GM23248 (cell line): ENCODE results near the gene REEP5. TPM values are rescaled to one million over a fixed set of nuclear protein-coding genes. Genes with fewer than 3 reads are reported as not detected.
"Not testable (repeated sequence)": the region's sequence is repeated elsewhere in the genome, so short reads cannot be mapped to it uniquely, and the experiment has no call there.

Experiments used
- DNase-seq: peaks from one replicate; pipeline ENCODE4 v3.0.0-alpha.2; 2015
- H2AFZ ChIP-seq: fragments of 200-600 bp; sonication (generic); 2 replicates; pipeline ENCODE4 v1.6.1; 2016; ENCODE audit warnings: antibody characterized with exemption
- H3F3A ChIP-seq: fragments of 200-600 bp; sonication (generic); 2 replicates; pipeline ENCODE4 v1.6.1; 2016; ENCODE audit warnings: mild to moderate bottlenecking, antibody characterized with exemption, mixed run types; ENCODE audit not compliant: insufficient read depth
- H3K27ac ChIP-seq: fragments of 200-600 bp; sonication (generic); 2 replicates; pipeline ENCODE4 v1.5.1; 2016; ENCODE audit warnings: mild to moderate bottlenecking
- H3K27me3 ChIP-seq: fragments of 200-600 bp; sonication (generic); replicated peaks from 2 replicates; pipeline ENCODE4 v1.6.1; 2016; ENCODE audit warnings: mild to moderate bottlenecking; ENCODE audit not compliant: insufficient read depth
- H3K36me3 ChIP-seq: fragments of 200-600 bp; sonication (generic); 2 replicates; pipeline ENCODE4 v1.6.1; 2016; ENCODE audit warnings: low read depth, mild to moderate bottlenecking
- H3K4me1 ChIP-seq: fragments of 200-600 bp; sonication (generic); 2 replicates; pipeline ENCODE4 v1.6.1; 2016; ENCODE audit warnings: mild to moderate bottlenecking; ENCODE audit not compliant: insufficient read depth
- H3K4me2 ChIP-seq: fragments of 200-600 bp; sonication (generic); one replicate; pipeline ENCODE4 v1.6.1; 2016; ENCODE audit warnings: mild to moderate bottlenecking; ENCODE audit not compliant: unreplicated experiment
- H3K4me3 ChIP-seq: fragments of 200-600 bp; sonication (generic); 2 replicates; pipeline ENCODE4 v1.5.1; 2016; ENCODE audit warnings: mild to moderate bottlenecking
- H3K79me2 ChIP-seq: fragments of 200-600 bp; sonication (generic); 2 replicates; pipeline ENCODE4 v1.6.1; 2016; ENCODE audit warnings: mild to moderate bottlenecking; ENCODE audit not compliant: insufficient read depth
- H3K9ac ChIP-seq: fragments of 200-600 bp; sonication (generic); 2 replicates; pipeline ENCODE4 v1.6.1; 2016; ENCODE audit warnings: mild to moderate bottlenecking
- H3K9me2 ChIP-seq: fragments of 200-600 bp; sonication (generic); 2 replicates; pipeline ENCODE4 v1.6.1; 2016; ENCODE audit warnings: mixed run types, mild to moderate bottlenecking, moderate library complexity; ENCODE audit not compliant: insufficient read depth
- H3K9me3 ChIP-seq: fragments of 200-600 bp; sonication (generic); one replicate; pipeline ENCODE4 v1.6.1; 2017; ENCODE audit warnings: low read depth
- H4K20me1 ChIP-seq: fragments of 200-600 bp; sonication (generic); 2 replicates; pipeline ENCODE4 v1.6.0; 2016; ENCODE audit not compliant: insufficient read depth
- EZH2 ChIP-seq: fragments of 200-600 bp; sonication (generic); IDR thresholded peaks from 2 replicates; pipeline ENCODE4 v1.6.1; 2018; ENCODE audit warnings: antibody characterized with exemption, mild to moderate bottlenecking; ENCODE audit not compliant: insufficient read depth, poor library complexity, severe bottlenecking
- EZH2phosphoT487 ChIP-seq: fragments of 200-600 bp; sonication (generic); IDR thresholded peaks from 2 replicates; pipeline ENCODE4 v1.6.1; 2018; ENCODE audit warnings: antibody characterized with exemption, moderate library complexity, mild to moderate bottlenecking, low read depth; ENCODE audit not compliant: insufficient read depth
- WGBS, 2 experiments: methylation state at CpG; one replicate each; pipeline ENCODE4 v1.1.6; 2015 to 2017; ENCODE audit warnings: low lambda C conversion rate in 2 of 2, low coverage in 1 of 2; ENCODE audit errors: missing lambda C conversion rate in 2 of 2; 5-methylcytosine and 5-hydroxymethylcytosine counted together
- in situ Hi-C: fragments of 300-500 bp; cut with MboI; formaldehyde crosslinking; loops from 2 replicates; pipeline ENCODE4 v1.15.0; 2020
- polyA plus RNA-seq: library from polyadenylated mRNA; unstranded; fragments of >200 nt; fragmentation: Nextera tagmentation; extraction: Ambion mirVana; gene quantifications from 2 replicates; pipeline ENCODE4 v1.2.1, GENCODE V29; 2016
- total RNA-seq: library from RNA; depleted of rRNA; stranded (reverse); fragments of >200 nt; shearing (Covaris generic); gene quantifications from 2 replicates; pipeline ENCODE4 v1.2.3, GENCODE V29; 2014

Gene REEP5
- total and polyA plus RNA-seq, 2 experiments from 2014 or later, result 52.3 to 227 TPM

DNA sequence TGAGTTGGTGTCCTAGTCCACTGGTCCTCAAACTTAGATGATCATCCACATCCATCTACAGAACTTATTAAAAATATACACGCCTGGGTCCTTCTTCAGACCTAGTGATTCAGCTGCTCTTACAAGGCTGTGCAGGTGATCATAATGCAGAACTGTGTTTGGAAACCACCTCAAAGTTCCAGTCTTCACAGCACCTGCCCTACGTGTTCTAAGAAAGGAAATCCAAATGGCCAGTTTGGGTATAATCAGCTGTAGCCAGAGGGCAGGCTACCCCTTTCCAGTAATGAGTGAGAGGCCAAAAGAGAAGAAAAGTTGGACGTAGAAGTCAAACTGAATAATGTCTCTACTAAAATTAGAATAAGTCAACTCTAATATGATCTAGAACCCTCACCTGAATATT, 15.4 kb downstream of the REEP5 start:
- TF ChIP-seq EZH2 (no peak), EZH2phosphoT487 (no peak)
- Histone ChIP-seq H4K20me1 (no peaks in the 10 kb centered on the region), H3K9me3 (no peaks in the 10 kb centered on the region), H3K4me2 (no peak overlapping the region), H3K4me1 (no peaks in the 10 kb centered on the region), H3K9ac (no peak overlapping the region), H3K36me3 (peaks cover 28% of the 10 kb centered on the region), H3K27me3 (no peaks in the 10 kb centered on the region), H3K9me2 (no peaks in the 10 kb centered on the region), H2AFZ (no peak overlapping the region), H3K79me2 (peaks cover 94% of the 10 kb centered on the region), H3K4me3 (no peak overlapping the region), H3F3A (no peaks in the 10 kb centered on the region), H3K27ac (no peak overlapping the region)
- no peak for DNase-seq
- WGBS, 2 experiments, result 97 to 100% methylated on average over 3 of the region's 3 CpGs
- in situ Hi-C loops, result no loop called here

DNA sequence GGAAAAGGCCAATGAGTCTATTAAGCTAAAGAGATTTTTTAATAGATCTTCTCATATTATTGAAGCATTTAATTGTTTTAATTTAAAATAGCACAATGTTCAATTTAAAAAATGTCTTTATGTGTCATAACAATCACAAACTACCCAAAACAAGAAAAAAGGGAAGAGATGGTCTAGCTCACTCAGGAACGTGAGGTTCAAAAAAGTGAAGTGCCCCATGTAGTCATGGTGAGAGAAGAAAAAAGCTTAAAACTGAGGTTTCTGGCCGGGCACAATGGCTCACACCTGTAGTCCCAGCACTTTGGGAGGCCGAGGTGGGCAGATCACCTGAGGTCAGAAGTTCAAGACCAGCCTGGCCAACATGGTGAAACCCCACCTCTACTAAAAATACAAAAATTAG, 17.0 kb downstream of the REEP5 start:
- H3K27me3 ChIP-seq, DNase-seq, H4K20me1 ChIP-seq, H2AFZ ChIP-seq, in situ Hi-C loops, H3K9me3 ChIP-seq, H3K4me3 ChIP-seq, H3F3A ChIP-seq, H3K4me1 ChIP-seq, H3K9ac ChIP-seq, H3K27ac ChIP-seq, H3K9me2 ChIP-seq, H3K4me2 ChIP-seq: not testable (repeated sequence)
- 91% methylated on average over 3 of the region's 3 CpGs for WGBS, 2 experiments
- peaks cover 30% of the 10 kb centered on the region for H3K36me3 ChIP-seq
- H3K79me2 ChIP-seq, result peaks cover 88% of the 10 kb centered on the region

GRCh38 chr5:112902561-112902960, 19.5 kb downstream of the REEP5 start:
- DNase-seq, result no peak
- 95 to 98% methylated on average over 3 of the region's 3 CpGs for WGBS, 2 experiments
- TF ChIP-seq EZH2phosphoT487 (no peak), EZH2 (no peak)
- peaks cover 88% of the 10 kb centered on the region for H3K79me2 ChIP-seq
- no peak overlapping the region for H3K9ac ChIP-seq
- no peak overlapping the region for H3K27ac ChIP-seq
- H4K20me1 ChIP-seq, result no peaks in the 10 kb centered on the region
- no peaks in the 10 kb centered on the region for H3K27me3 ChIP-seq
- H3K4me3 ChIP-seq, result no peak overlapping the region
- H3F3A ChIP-seq, result no peaks in the 10 kb centered on the region
- H3K4me1 ChIP-seq, result no peaks in the 10 kb centered on the region
- H2AFZ ChIP-seq, result no peak overlapping the region
- no peak overlapping the region for H3K4me2 ChIP-seq
- peaks cover 30% of the 10 kb centered on the region; the same call in 1 of the 2 replicates for H3K36me3 ChIP-seq
- no peaks in the 10 kb centered on the region for H3K9me3 ChIP-seq
- no peaks in the 10 kb centered on the region for H3K9me2 ChIP-seq
- in situ Hi-C loops, result no loop called here

- Histone ChIP-seq H3K27ac (no peak overlapping the region), H3K4me1 (no peaks in the 10 kb centered on the region), H3K79me2 (peaks cover 82% of the 10 kb centered on the region), H3K27me3 (no peaks in the 10 kb centered on the region), H2AFZ (no peak overlapping the region), H3K9me2 (no peaks in the 10 kb centered on the region), H3K9me3 (no peaks in the 10 kb centered on the region), H3K4me2 (no peak overlapping the region), H3K4me3 (no peak overlapping the region), H3K9ac (no peak overlapping the region), H4K20me1 (peaks cover 5% of the 10 kb centered on the region; the same call in 1 of the 2 replicates), H3K36me3 (peaks cover 25% of the 10 kb centered on the region; the same call in 1 of the 2 replicates), H3F3A (no peaks in the 10 kb centered on the region)
- DNase-seq, result no peak
- in situ Hi-C loops, result no loop called here
- TF ChIP-seq EZH2phosphoT487, result no peak
- TF ChIP-seq EZH2, result no peak
- 92 to 95% methylated on average over 3 of the region's 3 CpGs for WGBS, 2 experiments
These were observed 26.3 kb downstream of the REEP5 start for GRCh38 chr5:112895682-112896081.

DNA sequence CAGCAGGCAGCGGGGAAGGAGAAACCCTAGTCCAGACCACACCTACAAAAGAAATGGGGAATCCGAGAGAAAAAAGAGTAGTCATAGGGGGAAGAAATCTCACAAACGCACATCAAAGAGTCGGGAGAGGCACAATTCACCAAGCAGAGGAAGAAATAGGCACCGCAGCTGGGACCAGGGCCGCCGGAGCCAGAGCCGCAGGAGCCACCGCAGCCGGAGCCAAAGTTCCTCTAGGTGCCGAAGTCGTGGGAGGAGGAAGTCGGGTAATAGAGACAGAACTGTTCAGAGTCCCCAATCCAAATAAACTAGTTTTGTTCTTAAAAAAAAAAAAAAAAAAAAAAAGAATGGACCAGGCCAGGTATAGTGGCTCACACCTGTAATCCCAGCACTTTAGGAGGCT, 29.3 kb downstream of the REEP5 start:
- Histone ChIP-seq H3F3A (no peaks in the 10 kb centered on the region), H3K4me3 (no peak overlapping the region), H3K9me2 (no peaks in the 10 kb centered on the region), H3K4me1 (no peaks in the 10 kb centered on the region), H3K27ac (no peak overlapping the region), H3K9me3 (no peaks in the 10 kb centered on the region), H4K20me1 (peaks cover 5% of the 10 kb centered on the region; the same call in 1 of the 2 replicates), H2AFZ (no peak overlapping the region), H3K9ac (no peak overlapping the region), H3K36me3 (peaks cover 7% of the 10 kb centered on the region), H3K27me3 (no peaks in the 10 kb centered on the region), H3K79me2 (peaks cover 83% of the 10 kb centered on the region), H3K4me2 (no peak overlapping the region)
- TF ChIP-seq EZH2, result no peak
- TF ChIP-seq EZH2phosphoT487, result no peak
- DNase-seq, result no peak
- WGBS, 2 experiments, result 97 to 99% methylated on average over 12 to 13 of the region's 13 CpGs
- in situ Hi-C loops, result no loop called here

GRCh38 chr5:112892066-112892465, 30.0 kb downstream of the REEP5 start:
- Histone ChIP-seq H3K36me3 (peaks cover 14% of the 10 kb centered on the region), H3K79me2 (peaks cover 83% of the 10 kb centered on the region)
- H3K4me1 ChIP-seq, H3K9me2 ChIP-seq, H3K4me3 ChIP-seq, H3K27ac ChIP-seq, H3K9me3 ChIP-seq, H3F3A ChIP-seq, DNase-seq, H3K27me3 ChIP-seq, H3K9ac ChIP-seq, H2AFZ ChIP-seq, H4K20me1 ChIP-seq, in situ Hi-C loops, H3K4me2 ChIP-seq: not testable (repeated sequence)
- WGBS, 2 experiments, result 65 to 69% methylated on average over 8 of the region's 8 CpGs
